Breast epithelium (tissue), 4 donors: ENCODE data around the gene CDC14A. TPM values are rescaled to one million over a fixed set of nuclear protein-coding genes. Genes with fewer than 3 reads are reported as not detected.

ENCODE experiments used
- DNase-seq, 2 donors: peaks; one replicate each; pipeline ENCODE4 v3.0.0-alpha.2; 2019; ENCODE audit warnings: low spot score in 2 of 2
- H3K27ac ChIP-seq, 2 donors: fragments of 200-600 bp; sonication (generic) in 1 of 2; one replicate each; pipeline ENCODE4 v1.5.1; 2016 to 2019; ENCODE audit warnings: mild to moderate bottlenecking in 1 of 2
- H3K27me3 ChIP-seq, 2 donors: fragments of 200-600 bp; sonication (generic) in 1 of 2; one replicate each; pipeline versions ENCODE4 v1.5.1 to v1.6.0; 2017 to 2019; ENCODE audit warnings: control low read depth in 1 of 2, mild to moderate bottlenecking in 1 of 2
- H3K36me3 ChIP-seq: fragments of 200-600 bp; one replicate; pipeline ENCODE4 v1.5.1; 2019
- H3K4me1 ChIP-seq, 2 donors: fragments of 200-600 bp; sonication (generic); one replicate each; pipeline ENCODE4 v1.5.1; 2016 to 2019; ENCODE audit warnings: control low read depth in 1 of 2
- H3K4me3 ChIP-seq, 3 donors: fragments of 200-600 bp; sonication (generic); 1 replicate in 2 of 3; 2 replicates in 1 of 3; pipeline ENCODE4 v1.5.1; 2016 to 2019; ENCODE audit warnings: mild to moderate bottlenecking in 3 of 3, moderate library complexity in 2 of 3
- H3K9me3 ChIP-seq, 2 donors: fragments of 200-600 bp; sonication (generic) in 1 of 2; one replicate each; pipeline ENCODE4 v1.5.1; 2016 to 2019; ENCODE audit warnings: control low read depth in 1 of 2
- POLR2A ChIP-seq: fragments of 450-650 bp; IDR thresholded peaks from one replicate; pipeline ENCODE4 v1.6.1; 2016; ENCODE audit warnings: antibody characterized with exemption, mild to moderate bottlenecking, moderate library complexity
- POLR2AphosphoS5 ChIP-seq, 3 donors: sonication (generic); formaldehyde crosslinking; IDR thresholded peaks; one replicate each; pipeline ENCODE4 v1.6.1; 2017; ENCODE audit warnings: antibody characterized with exemption in 3 of 3
- intact Hi-C: fragments of 100-400 bp; cut with DNase I; formaldehyde crosslinking; loops from one replicate; pipeline ENCODE4 v1.15.1; 2023; ENCODE audit warnings: low total_unique reads
- total RNA-seq, 3 donors: library from RNA; depleted of rRNA; stranded (reverse); fragments of >200 nt; gene quantifications; one replicate each; pipeline ENCODE4 v1.1.0, GENCODE V29; 2016
- TF ChIP-seq, protein P1 (sequence below), 3 donors: fragments of 450-650 bp; IDR thresholded peaks; one replicate each; pipeline ENCODE4 v1.5.1; 2016 to 2017; ENCODE audit warnings: antibody characterized with exemption in 3 of 3, mild to moderate bottlenecking in 3 of 3, moderate library complexity in 3 of 3

CDC14A gene
- total RNA-seq, 3 donors from 2014 or later: 16.5 to 49.3 (median 33.1) TPM

DNA sequence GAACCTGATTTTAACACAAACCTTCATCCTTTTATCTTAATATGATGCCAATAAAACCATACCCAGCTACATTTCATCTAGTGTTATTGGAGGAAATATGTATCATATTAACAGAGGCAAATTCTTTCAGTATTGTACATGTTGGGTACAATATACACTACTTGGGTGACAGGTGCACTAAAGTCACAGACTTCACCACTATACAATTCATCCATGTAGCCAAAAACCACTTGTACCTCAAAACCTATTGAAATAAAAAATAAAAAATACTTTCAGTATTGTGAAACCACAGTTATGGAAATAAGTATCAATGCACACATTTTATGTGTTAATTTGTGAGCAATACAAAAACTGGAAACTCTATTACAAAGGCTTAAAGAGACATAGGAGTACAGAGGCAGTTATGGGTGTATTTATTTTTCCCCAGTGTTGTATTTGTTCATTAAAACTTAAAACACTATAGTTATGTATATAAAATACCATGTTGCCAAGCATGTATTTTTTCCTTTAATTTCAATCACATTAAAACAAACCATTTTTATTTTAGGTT is 160.6 kb downstream of the CDC14A start:
- no peak overlapping the region for H3K4me3 ChIP-seq
- H3K4me1 ChIP-seq: no peaks in the 10 kb centered on the region
- DNase-seq: no peak
- no peak overlapping the region for H3K27ac ChIP-seq
- H3K36me3 ChIP-seq: no peaks in the 10 kb centered on the region
- TF ChIP-seq POLR2A (no peak), POLR2AphosphoS5 (IDR thresholded peaks at IDR 0.05) (no peak)
- TF ChIP-seq, protein P1, sequence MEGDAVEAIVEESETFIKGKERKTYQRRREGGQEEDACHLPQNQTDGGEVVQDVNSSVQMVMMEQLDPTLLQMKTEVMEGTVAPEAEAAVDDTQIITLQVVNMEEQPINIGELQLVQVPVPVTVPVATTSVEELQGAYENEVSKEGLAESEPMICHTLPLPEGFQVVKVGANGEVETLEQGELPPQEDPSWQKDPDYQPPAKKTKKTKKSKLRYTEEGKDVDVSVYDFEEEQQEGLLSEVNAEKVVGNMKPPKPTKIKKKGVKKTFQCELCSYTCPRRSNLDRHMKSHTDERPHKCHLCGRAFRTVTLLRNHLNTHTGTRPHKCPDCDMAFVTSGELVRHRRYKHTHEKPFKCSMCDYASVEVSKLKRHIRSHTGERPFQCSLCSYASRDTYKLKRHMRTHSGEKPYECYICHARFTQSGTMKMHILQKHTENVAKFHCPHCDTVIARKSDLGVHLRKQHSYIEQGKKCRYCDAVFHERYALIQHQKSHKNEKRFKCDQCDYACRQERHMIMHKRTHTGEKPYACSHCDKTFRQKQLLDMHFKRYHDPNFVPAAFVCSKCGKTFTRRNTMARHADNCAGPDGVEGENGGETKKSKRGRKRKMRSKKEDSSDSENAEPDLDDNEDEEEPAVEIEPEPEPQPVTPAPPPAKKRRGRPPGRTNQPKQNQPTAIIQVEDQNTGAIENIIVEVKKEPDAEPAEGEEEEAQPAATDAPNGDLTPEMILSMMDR (IDR thresholded peaks at IDR 0.05): no peak
- no peaks in the 10 kb centered on the region for H3K27me3 ChIP-seq
- intact Hi-C loops: no loop called here
- no peaks in the 10 kb centered on the region for H3K9me3 ChIP-seq

GRCh38 chr1:100516857-100517256 is 164.6 kb downstream of the CDC14A start:
- no peak for DNase-seq
- Histone ChIP-seq H3K4me3 (no peak overlapping the region), H3K27ac (no peak overlapping the region), H3K27me3 (no peaks in the 10 kb centered on the region), H3K9me3 (no peaks in the 10 kb centered on the region), H3K4me1 (no peaks in the 10 kb centered on the region), H3K36me3 (no peaks in the 10 kb centered on the region)
- intact Hi-C loops: no loop called here
- no peak for TF ChIP-seq POLR2AphosphoS5 (IDR thresholded peaks at IDR 0.05)

DNA sequence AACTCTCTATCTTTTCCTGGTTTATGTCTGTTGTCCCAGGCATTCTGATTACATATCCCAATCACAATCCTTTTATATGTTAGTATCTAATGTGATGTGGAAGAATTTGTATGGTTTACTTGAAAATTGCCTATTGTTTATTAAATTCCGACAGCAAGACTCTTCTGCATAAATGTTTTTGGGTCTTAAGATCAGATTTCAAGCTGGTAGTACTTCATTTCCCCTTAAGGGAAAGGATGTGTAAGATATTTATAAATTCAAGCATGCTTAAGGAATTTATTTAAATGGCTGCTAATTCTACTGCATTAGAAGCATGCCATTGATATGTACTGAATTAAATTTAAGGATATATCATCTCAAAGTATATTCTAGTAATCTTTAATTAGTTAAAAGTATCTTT is 165.2 kb downstream of the CDC14A start:
- no peak for DNase-seq
- TF ChIP-seq, protein P1 (IDR thresholded peaks at IDR 0.05): no peak
- TF ChIP-seq POLR2AphosphoS5 (IDR thresholded peaks at IDR 0.05) (no peak), POLR2A (no peak)
- H3K4me3 ChIP-seq: no peak overlapping the region
- no peaks in the 10 kb centered on the region for H3K36me3 ChIP-seq
- H3K9me3 ChIP-seq: no peaks in the 10 kb centered on the region
- intact Hi-C loops: no loop called here
- no peak overlapping the region for H3K27ac ChIP-seq
- H3K27me3 ChIP-seq: no peaks in the 10 kb centered on the region
- H3K4me1 ChIP-seq: no peaks in the 10 kb centered on the region

- Histone ChIP-seq H3K4me1 (no peaks in the 10 kb centered on the region), H3K9me3 (no peaks in the 10 kb centered on the region), H3K4me3 (no peak overlapping the region), H3K27ac (no peak overlapping the region), H3K36me3 (no peaks in the 10 kb centered on the region), H3K27me3 (no peaks in the 10 kb centered on the region)
- no peak for DNase-seq
- TF ChIP-seq POLR2A (no peak), POLR2AphosphoS5 (IDR thresholded peaks at IDR 0.05) (no peak)
- TF ChIP-seq, protein P1 (IDR thresholded peaks at IDR 0.05): no peak
- intact Hi-C loops: no loop called here
These were observed 165.7 kb downstream of the CDC14A start for GRCh38 chr1:100518023-100518422.

- Histone ChIP-seq H3K4me3 (no peak overlapping the region), H3K9me3 (no peaks in the 10 kb centered on the region), H3K27me3 (no peaks in the 10 kb centered on the region), H3K36me3 (no peaks in the 10 kb centered on the region), H3K27ac (no peak overlapping the region), H3K4me1 (no peaks in the 10 kb centered on the region)
- no peak for DNase-seq
- TF ChIP-seq, protein P1 (IDR thresholded peaks at IDR 0.05): no peak
- no peak for TF ChIP-seq POLR2AphosphoS5 (IDR thresholded peaks at IDR 0.05)
- intact Hi-C loops: no loop called here
These were observed 170.8 kb downstream of the CDC14A start for GRCh38 chr1:100523038-100523652.
